NCI-H2196 treated with DMSO at 0.1 percent for 48 hours (cell line): Measurements from ENCODE around the gene SERPINE3.

Experiments used
- DNase-seq: peaks from one replicate; lab custom pipeline; 2025; ENCODE audit not compliant: unreplicated experiment; lab: John Stamatoyannopoulos, UW

The SERPINE3 gene

DNA sequence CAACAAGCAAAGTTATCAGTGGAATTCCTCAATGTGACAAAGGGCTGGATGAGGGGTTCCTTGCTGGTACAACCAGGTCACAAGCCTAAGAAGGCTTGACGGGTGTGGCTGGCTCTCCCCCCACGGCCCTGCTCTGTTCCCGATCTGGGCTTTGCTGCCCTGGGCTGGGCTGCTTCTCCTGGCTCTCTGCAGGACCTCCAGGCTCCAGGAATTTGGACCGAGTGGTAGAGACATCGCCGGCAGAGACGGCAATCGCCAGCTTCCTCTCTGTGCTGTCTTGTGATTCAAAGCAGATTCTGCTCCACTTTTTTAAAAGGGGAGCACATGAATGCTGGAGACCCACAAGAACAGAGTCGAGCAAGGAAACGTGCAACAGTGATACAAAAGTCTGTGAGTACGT lies at the start of gene SERPINE3:
SERPINE3 (plus strand) TSS at position 338 of the 400 bp plus-strand sequence. CDS start 1,401 bp downstream, outside the sequence.
- DNase-seq: no peak

DNA sequence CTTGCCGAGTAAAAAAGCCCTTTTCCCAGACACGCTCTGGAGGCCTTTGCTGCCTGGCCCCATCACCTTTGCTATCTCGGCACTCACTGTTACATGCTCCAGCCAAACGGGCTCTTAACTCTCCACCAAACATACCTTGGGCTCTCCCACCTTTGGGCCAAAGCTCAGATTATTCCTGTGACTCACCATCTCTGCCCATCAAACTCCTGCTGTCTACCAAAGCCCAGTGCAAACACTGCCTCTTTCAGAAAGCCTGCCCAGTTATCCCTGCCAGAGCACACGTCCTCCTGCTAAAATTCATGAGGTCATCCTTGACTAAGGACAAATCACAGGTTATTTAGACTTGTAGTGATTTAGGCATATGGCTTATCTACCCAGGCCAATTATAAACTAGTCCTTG lies 48.1 kb upstream of the SERPINE3 start:
- no peak for DNase-seq

DNA sequence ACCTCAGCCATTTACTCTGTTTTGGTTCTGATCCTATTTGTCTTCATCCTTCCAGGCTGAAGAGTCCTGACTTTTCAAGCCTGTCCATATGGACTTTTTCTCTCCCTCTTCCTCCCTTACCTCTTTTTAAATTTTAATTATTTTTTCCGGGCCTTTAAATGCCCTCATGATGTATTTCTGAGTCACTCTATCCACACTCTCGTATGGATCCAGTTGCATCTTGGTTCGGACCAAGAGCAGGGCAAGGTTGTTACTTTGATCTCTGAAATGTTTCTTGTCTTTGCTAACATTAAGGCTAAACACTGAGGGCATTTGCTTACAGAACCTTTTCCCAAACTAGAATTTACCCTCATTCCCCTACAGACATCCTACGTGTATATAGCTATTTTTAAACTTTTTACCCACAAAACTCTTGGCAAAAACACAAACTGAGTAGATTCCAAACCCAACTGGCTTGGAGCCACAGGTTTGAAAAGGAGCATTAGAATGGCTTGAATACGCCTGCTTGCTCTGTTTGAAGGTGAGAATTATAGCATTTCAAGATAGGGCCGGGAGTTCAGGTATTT lies 47.4 kb upstream of the SERPINE3 start:
- DNase-seq: no peak

DNA sequence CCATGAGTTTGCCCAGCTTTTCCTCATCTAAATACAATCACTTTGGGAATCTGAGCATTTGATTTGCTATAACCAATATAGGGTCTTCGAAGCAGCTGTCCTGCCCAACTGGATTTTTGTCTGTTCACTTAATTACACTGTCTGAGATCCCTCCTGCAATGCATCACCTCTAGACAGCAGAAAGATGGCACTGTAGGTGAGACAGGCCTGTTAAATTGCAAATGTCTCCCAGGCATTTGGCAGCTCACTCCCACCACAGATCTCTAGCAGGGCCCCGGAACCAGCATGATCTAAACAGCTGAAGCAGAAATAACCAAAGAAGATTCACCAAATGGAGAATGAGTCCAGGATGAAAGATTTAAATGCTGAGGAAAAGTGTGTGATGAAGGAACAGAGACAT lies 41.9 kb upstream of the SERPINE3 start:
- no peak for DNase-seq

DNA sequence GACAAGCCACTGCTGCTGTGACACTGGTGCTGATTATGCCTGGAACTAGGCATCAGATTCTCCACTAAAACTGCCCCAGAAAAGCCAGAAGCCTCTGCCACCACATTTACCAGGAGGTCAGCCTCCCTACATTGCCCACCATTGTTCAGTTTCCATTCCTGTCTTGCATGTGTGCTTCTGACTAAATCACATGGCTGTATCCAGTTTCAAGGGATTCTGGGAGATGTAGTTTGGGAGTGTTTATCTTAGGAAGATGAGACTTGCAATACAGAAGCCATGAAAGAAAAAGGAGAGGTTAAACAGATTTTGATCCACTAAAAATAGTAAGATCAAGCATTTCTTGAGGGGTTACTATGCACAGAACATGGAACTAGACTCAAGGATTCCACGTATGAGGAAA lies 40.7 kb upstream of the SERPINE3 start:
- DNase-seq: no peak

DNA sequence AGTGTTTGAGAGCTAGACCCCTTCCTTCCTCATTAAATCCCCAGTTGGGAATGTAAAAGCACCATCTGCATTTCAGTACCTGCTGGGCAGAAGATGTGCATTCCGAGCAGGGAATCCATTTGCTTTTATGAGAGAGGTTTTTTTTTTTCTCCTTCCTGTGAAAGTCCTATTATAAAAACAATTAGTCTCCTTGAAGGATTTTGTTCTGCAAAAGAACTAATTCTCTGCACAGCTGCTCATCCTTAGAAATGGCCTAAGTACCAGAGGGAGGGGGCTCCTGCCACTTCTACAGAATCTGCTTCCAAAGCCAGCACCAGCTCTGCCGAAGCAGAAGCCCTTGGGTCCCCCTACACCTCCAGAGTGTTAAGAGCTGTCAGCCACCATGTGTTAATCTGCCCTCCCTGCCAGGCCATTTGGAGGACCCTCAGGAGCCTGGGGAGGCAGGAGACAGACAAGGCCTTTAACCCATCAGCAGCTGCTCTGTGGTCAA lies 36.4 kb upstream of the SERPINE3 start:
- DNase-seq: no peak

DNA sequence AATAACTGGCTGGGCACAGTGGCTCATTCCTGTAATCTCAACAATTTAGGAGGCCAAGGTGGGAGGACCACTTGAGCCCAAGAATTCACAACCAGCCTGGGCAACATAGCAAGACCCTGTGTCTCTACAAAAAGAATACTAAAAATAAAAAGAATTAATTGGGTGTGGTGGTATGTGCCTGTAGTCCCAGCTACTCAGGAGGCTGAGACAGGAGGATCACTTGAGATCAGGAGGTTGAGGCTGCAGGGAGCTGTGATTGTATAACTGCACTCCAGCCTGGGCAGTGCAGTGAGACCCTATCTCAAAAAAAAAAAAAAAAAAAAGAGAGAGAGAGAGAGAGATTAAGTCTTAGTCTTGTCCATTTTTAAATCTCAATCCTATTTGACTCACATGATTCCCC lies 35.6 kb upstream of the SERPINE3 start:
- DNase-seq: no peak

DNA sequence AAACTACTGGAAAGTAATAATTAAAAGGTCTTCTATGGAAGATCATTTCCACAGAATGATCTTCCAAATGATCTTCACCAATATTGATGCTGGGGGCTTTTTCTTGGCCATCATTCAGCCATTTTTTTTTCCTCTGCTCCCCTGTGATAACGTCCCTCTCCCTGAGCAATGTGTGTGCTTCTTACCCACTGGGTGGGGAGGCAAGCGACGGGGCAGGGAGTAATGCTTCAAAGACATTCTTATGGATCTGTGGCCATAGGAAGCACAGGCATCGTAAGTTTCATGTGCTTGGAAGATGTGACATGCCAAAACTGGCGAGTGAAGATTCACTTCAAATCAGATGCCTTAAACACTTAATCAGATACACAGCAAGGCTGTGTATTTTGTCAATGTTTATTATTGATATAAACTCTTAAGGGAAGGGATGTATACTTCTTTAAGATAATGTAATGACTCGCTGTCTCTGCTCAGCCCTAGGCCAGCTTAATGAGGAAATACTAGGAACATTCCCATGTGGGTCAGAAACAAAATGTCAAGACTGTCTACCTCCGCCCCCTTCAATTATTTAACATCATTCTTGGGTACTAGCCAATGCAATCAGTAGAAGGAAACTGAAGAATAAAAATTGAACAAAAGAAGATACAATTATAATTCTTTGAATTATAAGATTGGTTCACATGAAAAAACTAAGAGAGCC lies 34.1 kb upstream of the SERPINE3 start:
- DNase-seq: no peak

DNA sequence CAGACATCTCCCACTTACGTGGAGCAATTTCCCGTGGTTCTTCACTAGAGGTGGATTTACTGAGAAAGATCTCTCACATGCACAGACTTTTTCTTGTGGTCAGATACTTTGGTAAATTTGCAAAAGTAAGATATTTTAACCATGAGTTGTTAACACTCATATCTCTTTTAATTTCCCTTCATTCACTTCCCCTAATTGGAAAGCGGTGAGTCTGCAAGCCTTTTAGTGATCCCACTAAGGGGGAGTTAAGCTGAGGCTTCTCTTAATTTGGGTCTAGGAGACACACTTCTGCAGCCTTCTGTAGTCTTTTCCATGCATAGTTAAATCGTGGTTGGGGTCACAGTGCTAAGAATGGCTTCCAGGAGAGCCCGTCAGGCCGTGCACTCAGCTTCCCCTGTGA lies 30.7 kb upstream of the SERPINE3 start:
- DNase-seq: no peak

DNA sequence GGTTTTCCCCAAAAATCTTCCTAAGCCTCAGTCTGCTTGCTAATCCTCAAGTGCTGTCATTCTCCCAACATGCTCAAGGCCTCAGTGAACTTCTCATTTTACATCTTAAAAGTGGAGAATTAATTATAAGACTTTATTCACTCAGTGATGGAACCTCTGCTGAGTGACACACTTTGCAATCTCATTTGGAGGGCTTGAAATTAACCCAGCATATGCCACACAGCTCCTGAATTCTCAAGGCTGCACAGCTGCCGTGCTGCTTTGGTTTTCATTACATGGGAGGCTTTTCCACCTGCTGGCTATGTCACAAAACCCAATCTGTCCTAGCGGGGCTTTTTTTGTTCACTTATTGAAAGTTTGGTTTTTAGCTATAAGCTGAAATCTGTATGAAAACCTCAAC lies 28.3 kb upstream of the SERPINE3 start:
- no peak for DNase-seq

DNA sequence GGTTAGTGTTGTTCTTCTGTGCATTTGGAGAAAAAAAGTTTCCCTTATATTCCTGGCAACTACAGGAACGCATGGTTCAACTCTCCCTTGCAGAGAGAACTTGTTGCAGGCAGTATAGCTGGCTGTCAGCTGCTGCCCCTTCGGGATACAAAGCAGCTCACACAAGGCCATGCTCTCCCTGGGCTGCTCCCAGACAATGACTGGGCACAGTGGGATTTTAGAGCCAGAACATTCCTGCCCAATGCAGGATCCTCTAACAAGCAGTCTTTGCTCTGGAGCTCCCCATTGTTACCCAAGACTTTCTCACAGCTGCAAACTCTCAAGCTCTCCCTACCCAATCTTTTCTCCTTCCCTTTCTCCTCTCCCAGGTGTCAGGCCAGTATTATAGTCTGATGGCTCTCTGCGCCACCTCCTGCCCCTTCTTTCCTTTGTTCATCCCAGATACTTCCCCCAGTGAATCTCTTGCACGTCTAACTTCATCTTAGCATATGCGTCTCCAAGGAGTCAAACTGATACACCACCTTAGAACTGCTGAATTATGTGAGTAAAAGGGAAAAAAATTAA lies 27.5 kb upstream of the SERPINE3 start:
- no peak for DNase-seq

DNA sequence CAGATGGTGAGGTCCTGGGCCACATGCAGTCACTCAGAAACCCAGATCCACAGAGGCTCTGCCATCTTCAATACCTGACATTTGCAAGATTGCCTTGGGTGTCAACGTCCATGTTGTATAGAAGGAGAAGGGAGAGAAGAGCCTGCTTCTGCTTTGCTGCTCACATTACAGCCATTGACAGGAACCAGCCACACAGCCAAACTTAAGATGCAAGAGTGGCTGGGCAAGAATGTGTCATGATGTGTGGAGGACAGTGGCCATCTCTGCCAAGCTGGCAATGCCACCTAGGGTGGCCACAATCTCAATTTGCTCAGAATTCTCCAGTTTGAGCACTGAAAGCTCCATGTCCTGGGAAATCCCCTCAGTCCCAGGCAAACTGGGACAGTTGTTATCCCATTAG lies 25.9 kb upstream of the SERPINE3 start:
- no peak for DNase-seq

DNA sequence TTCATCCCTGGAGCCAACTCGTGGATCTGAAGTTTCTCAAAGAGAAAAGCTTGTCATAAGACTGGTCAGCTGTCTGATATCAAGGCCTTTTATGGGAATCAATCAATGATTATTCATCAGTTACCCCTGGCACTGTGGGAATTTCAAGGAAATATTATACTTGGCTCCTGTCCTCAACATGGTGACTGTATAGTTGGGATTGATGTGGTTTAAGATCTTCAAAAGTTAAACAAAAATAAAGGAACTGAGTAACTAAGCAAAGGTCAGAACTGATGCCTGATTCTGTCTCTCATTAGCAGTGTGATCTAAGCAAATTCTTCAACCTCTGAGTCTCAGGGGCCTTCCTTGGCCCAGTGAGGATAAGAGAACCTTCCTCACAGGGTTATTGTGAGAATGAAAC lies 22.2 kb upstream of the SERPINE3 start:
- no peak for DNase-seq

DNA sequence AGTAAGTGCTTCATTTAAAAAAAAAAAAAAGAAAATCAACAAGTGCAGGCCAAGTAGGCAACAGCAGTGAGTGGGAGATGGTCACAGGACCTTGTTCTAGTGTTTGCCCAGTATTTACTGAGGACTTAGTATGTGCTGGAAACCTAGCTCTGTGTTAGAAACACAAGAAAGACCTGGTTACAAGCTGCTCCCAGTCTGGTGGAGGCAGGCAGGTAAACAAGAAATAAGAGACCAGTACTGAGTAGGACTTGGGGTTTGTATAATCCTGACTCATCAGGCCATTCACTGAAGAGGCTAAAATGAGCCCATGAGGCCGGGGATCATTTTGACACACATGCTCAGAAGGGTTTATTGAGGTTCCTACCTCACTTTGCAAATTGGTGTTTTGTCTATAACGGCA lies 21.5 kb upstream of the SERPINE3 start:
- no peak for DNase-seq

DNA sequence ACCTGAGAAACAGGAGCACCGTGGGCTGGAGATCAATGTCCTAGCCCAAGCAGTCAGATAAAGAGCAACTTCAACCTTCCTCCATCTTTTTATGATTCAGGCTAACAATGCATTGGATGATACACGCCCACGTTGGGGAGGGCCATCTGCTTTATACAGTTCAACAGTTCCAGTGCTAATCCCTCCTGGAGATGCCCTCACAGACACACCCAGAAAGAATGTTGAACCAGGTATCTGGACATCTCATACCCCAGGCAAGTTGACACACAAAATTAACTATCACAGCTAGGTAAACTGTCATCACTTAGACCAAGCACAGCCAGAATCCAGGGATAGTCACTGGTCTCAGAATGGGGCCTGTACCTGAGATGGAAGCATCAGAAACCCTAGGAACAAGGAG lies 20.6 kb upstream of the SERPINE3 start:
- no peak for DNase-seq

DNA sequence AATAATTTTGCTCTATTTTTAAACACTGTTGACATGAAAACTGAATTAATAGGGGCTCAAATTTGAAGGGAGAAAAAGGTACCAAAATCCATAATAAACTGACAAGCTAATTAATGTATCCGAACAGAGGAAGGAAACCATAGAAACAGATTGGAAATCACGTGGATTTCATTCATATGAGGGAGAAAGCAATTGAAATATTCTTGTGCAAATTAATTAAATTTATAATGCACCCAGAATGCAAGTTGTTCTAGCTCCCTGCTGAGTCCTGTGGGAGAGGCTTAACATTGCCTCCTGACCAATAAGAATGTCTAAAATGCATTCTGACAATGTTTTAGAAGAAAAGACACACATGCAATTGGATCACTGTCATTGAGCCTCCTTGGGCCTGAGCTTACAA lies 17.7 kb upstream of the SERPINE3 start:
- DNase-seq: no peak

DNA sequence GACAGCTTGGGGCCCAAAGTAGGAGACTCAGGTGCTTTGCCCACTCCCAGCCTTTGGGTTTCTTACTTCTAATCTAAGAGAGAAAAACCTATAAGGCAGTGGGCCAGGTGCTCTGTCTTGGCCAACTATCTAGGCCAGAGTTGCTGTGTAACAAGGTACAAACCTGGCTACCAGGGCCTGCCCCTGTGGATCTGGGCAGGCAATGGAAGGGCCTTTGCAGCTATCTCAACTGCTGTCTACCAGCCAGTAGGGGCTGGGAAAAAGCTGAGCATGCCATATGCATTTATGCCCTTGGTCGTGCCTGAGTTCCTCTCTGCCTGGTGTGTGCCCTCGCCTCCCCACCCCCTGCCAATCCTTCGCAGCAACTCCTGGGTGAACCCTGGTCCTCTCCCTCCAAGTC lies 16.7 kb upstream of the SERPINE3 start:
- DNase-seq: no peak

DNA sequence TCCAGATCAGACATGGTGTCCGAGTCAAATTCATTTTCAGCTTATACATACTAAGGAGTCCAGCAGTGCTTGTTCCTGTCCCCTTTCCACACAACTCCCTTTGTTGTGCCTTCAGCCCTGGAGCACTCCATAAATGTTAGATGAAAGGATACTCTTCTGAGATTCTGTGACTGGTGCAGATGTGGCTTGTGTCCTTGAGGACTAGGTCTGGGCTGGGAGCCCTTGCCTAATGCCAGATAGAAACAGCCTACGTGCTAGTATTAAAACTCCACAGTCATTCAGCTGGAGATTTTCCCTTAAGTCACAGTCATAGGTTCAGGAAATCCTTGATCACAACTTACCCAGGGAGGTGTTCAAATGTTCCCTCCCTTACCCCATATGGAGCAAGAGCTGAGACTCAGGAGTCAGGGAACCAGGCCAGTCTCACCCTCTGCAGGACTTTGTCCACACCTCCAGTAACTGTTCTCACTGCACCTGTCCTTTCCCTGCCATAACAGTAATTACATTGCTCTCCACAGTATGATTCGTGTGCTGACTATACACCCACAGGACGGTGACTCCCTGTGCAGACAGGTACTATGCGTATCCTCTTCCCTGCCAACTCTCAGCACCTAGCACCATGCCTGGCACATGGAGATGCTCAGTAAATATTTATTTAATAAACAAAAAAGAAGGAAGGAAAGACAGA lies 15.5 kb upstream of the SERPINE3 start:
- DNase-seq: no peak

DNA sequence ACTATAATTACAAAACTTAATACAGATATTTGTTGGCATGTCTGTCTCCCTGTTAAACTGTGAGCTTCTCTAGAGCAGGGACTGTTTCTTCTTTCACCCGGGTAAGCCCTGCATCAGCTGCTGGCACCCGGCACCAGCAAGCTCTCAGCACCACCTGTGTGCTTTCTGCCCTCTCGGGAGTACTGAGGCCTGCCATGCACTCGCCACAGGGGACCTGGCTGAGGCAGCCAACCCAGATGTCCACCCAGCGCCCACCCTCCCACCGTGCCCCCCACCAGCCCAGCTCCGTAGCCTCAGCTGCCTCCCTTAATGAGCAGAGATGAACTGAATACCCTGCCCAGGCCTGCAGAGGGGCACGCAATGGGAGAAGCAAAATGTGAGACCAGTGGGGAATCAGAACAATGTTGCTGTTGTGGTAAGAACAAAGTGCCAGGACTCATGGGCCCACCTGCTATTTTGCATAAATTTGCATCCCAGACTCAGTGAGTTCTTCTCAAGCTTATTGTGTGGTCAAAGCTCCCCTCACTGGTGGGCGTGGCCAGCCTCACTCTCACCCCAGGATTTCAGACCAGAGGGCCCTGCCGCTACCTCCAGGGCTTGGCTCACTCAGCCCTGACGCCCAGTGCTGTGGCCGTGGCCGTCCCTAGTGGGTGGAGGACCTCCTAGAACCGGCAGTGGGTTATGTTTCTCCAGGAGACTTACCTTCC lies 14.6 kb upstream of the SERPINE3 start:
- no peak for DNase-seq

DNA sequence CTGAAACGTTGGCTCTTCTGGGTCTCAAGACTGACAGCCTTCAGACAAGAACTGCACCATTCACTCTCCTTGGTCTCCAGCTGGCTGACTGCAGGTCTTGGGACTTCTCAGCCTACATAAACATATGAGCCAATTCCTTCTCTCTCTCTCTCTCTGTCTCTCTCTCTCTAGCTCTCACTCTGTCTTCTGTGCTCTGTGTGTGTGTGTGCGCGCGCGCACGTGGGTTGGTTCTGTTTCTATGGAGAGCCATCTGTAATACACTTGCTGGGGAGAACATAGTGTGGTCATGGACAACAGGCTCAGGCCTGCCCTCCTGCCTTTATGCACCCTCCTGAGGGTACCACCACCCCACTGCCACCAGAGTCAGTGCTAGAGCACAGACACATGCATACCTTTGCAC lies 13.7 kb upstream of the SERPINE3 start:
- no peak for DNase-seq

DNA sequence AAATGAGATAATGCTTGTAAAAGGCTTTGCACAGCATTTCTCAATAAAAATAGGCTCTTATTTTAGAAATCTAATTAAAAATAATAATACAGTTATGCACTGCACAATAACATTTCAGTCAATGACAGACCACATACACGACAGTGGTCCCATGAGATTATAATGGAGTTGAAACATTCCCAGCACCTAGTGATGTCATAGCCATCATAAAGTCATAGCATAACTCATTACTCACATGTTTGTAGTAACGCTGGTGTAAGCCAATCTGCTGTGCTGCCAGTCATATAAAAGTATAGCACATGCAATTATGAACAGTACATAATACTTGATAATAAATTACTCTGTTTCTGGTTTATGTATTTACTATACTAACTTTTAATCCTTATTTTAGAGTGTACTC lies 12.7 kb upstream of the SERPINE3 start:
- no peak for DNase-seq
